K562 (cell line): ENCODE measurements around the gene BCR. TPM values are rescaled to one million over a fixed set of nuclear protein-coding genes. Genes with fewer than 3 reads are reported as not detected.

ENCODE experiments used
- HOXB6 ChIP-seq: fragments of 250-450 bp; sonication (Bioruptor Pico); IDR thresholded peaks from 2 replicates; pipeline ENCODE4 v1.5.1; 2022; ENCODE audit warnings: mild to moderate bottlenecking, borderline replicate concordance
- RAD21 ChIP-seq, 2 experiments: fragments of 250-450 bp in 1 of 2; fragments of 450-650 bp in 1 of 2; sonication (Bioruptor Pico) in 1 of 2; formaldehyde crosslinking in 1 of 2; IDR thresholded peaks in 1 of 2; conservative IDR thresholded peaks in 1 of 2; 2 replicates each; pipeline versions ENCODE4 v1.4.0 to v1.8.0; 2020 to 2022; ENCODE audit warnings: mild to moderate bottlenecking in 2 of 2, moderate library complexity in 1 of 2
- TBL1XR1 ChIP-seq, 2 experiments: IDR thresholded peaks; 2 replicates each; pipeline ENCODE4 v1.6.1; 2012; ENCODE audit warnings: improper control_type of control experiment in 2 of 2, low read length in 2 of 2, mild to moderate bottlenecking in 1 of 2
- TCF7L2 ChIP-seq: fragments of 150-350 bp; IDR thresholded peaks from 2 replicates; pipeline ENCODE4 v1.6.1; 2016; ENCODE audit warnings: low read depth, mild to moderate bottlenecking, low read length, moderate library complexity
- ZMIZ1 ChIP-seq, 2 experiments: fragments of 150-350 bp in 1 of 2; IDR thresholded peaks; 2 replicates each; pipeline ENCODE4 v1.6.1; 2012 to 2016; ENCODE audit warnings: low read depth in 2 of 2, low read length in 2 of 2, mild to moderate bottlenecking in 1 of 2, moderate library complexity in 1 of 2
- ZNF511 ChIP-seq: sonication (generic); formaldehyde crosslinking; IDR thresholded peaks from 2 replicates; pipeline ENCODE4 v1.8.0; 2022; ENCODE audit warnings: mild to moderate bottlenecking, missing genetic modification reagents
- ZNF57 ChIP-seq: fragments of 450-650 bp; formaldehyde crosslinking; IDR thresholded peaks from 2 replicates; pipeline ENCODE4 v1.4.0; 2020; ENCODE audit warnings: mild to moderate bottlenecking, moderate library complexity
- polyA plus RNA-seq, 8 experiments: library from polyadenylated mRNA; depleted of rRNA in 4 of 8; stranded (reverse) in 5 of 8; unstranded in 3 of 8; fragments of >200 nt; fragmentation: Nextera tagmentation in 2 of 8; fragmentation: Illumina TruSeq in 1 of 8; extraction: Ambion mirVana in 2 of 8; extraction: Trizol in 1 of 8; gene quantifications; 2 replicates each; pipeline versions ENCODE4 v1.2.1 to v1.2.3, GENCODE V29; 2011 to 2014; ENCODE audit warnings: inconsistent platforms in 1 of 8, missing spikeins in 1 of 8
- total RNA-seq, 7 experiments: library from RNA; depleted of rRNA in 6 of 7; stranded (reverse); fragments of >200 nt in 6 of 7; fragmentation: Illumina TruSeq in 2 of 7; extraction: Trizol in 2 of 7; gene quantifications; 2 replicates each; pipeline versions ENCODE4 v1.2.1 to v1.2.3, GENCODE V29; 2011 to 2021; ENCODE audit warnings: low replicate concordance in 1 of 7

The BCR gene
- total and polyA plus RNA-seq, 9 of the 15 experiments (the other 6 are each of a cell fraction or from before 2014, with no cell fraction given) = 0.41 to 150 (median 45.6) TPM

- TF ChIP-seq ZMIZ1 (IDR thresholded peaks at IDR 0.05; ENCODE audit: low read depth in 2 of 2, low read length in 2 of 2) (peak in 1 of 2 experiments; percentile 38; a peak in 1 of 4 replicates), TCF7L2 (0 out of 2 replicates have a peak, but pooled peaks have one; percentile 9), HOXB6 (CRISPR knock-in tag) (no peak), TBL1XR1 (IDR thresholded peaks at IDR 0.05; ENCODE audit: low read length in 2 of 2) (peak in 1 of 2 experiments; percentile 75; a peak in 2 of 4 replicates), RAD21 (CRISPR knock-in tag; conservative IDR thresholded peaks at IDR 0.05 in 1 of 2, IDR thresholded peaks at IDR 0.05 in 1 of 2) (0 out of 4 replicates have a peak, but pooled peaks of 1 of the 2 experiments have one; percentile 7), ZNF57 (CRISPR knock-in tag) (no peak), ZNF511 (no peak)
Measured at GRCh38 chr22:23280356-23281052, 100.2 kb downstream of the BCR start (continued).
